Measurements from ENCODE around the gene NOD1.
"Not testable (repeated sequence)": the region's sequence is repeated elsewhere in the genome, so short reads cannot be mapped to it uniquely, and the experiment has no call there.

Gene NOD1

GRCh38 chr7:30445770-30446169, 32.8 kb downstream of the NOD1 start:
- DNase-seq: no peak

- DNase-seq: no peak
These were observed 40.6 kb downstream of the NOD1 start for GRCh38 chr7:30437823-30438574.

- no peak for DNase-seq
These were observed 42.1 kb downstream of the NOD1 start for GRCh38 chr7:30436518-30436917.

- DNase-seq: no peak
These were observed 42.5 kb downstream of the NOD1 start for GRCh38 chr7:30436046-30436445.

GRCh38 chr7:30434140-30434799, 44.3 kb downstream of the NOD1 start:
- no peak for DNase-seq

GRCh38 chr7:30433506-30433905, 45.1 kb downstream of the NOD1 start:
- no peak for DNase-seq

- no peak for DNase-seq
These were observed 45.5 kb downstream of the NOD1 start for GRCh38 chr7:30433082-30433481.

GRCh38 chr7:30430777-30431176, 47.8 kb downstream of the NOD1 start:
- no peak for DNase-seq

GRCh38 chr7:30430276-30430675, 48.3 kb downstream of the NOD1 start:
- DNase-seq: no peak

GRCh38 chr7:30429156-30429530, 49.4 kb downstream of the NOD1 start:
- no peak for DNase-seq

- DNase-seq: no peak
These were observed 50.1 kb downstream of the NOD1 start for GRCh38 chr7:30428246-30429155.

GRCh38 chr7:30427296-30428070, 51.1 kb downstream of the NOD1 start:
- DNase-seq: no peak

GRCh38 chr7:30424506-30424905, 54.1 kb downstream of the NOD1 start:
- DNase-seq: no peak

- no peak for DNase-seq
These were observed 54.6 kb downstream of the NOD1 start for GRCh38 chr7:30423788-30424505.

GRCh38 chr7:30422922-30423321, 55.7 kb downstream of the NOD1 start:
- DNase-seq: no peak

GRCh38 chr7:30421647-30422196, 56.9 kb downstream of the NOD1 start:
- DNase-seq: no peak

- DNase-seq: no peak
These were observed 57.9 kb downstream of the NOD1 start for GRCh38 chr7:30420662-30421061.

- DNase-seq: not testable (repeated sequence)
These were observed 58.5 kb downstream of the NOD1 start for GRCh38 chr7:30420080-30420479.

GRCh38 chr7:30413864-30414263, 64.7 kb downstream of the NOD1 start:
- DNase-seq: no peak

- no peak for DNase-seq
These were observed 65.6 kb downstream of the NOD1 start for GRCh38 chr7:30412782-30413504.

GRCh38 chr7:30411897-30412296, 66.7 kb downstream of the NOD1 start:
- DNase-seq: no peak

Measured in activated gamma-delta T cell (primary cell).